NCI-H1048 (cell line): ENCODE data around the gene LPAR1.

Experiments used
- DNase-seq: peaks from one replicate; lab custom pipeline; 2025; lab: John Stamatoyannopoulos, UW

Gene LPAR1

DNA sequence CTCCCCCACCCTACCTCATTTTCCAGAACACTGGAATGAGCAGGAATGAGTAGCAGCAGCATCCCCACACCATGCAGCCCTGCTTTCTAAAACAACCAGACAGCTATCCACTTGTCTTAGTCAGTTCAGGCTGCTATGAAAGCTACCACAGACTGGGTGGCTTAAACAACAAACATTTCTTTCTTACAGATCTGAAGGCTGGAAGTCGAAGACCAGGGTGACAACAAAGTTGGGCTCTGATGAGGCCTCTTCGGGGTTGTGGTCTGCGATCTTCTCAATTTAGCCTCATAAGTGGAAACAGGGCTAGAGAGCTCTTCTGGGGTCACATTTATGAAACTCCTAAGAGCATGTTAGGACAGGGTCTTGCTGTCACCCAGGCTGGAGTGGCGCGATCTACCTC lies 38.9 kb downstream of the LPAR1 start:
- no peak for DNase-seq

DNA sequence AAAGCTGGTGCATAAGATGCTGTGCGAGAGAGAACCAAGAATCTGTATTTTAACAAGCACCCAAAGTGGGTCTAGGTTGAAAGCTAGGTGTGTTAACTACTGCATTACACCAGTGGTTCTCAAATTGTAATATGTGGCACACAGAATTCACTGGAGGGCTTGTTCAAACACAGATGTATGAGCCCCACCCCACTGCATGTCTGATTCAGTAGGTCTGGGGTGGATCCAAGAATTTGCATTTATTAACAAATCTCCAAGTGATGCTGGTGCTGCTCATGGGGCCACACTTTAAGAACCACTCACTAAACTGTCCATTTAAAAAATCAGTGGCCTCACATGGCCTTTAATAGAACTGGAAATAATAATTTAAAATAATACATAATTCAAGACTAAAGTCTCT lies 40.4 kb downstream of the LPAR1 start:
- no peak for DNase-seq

DNA sequence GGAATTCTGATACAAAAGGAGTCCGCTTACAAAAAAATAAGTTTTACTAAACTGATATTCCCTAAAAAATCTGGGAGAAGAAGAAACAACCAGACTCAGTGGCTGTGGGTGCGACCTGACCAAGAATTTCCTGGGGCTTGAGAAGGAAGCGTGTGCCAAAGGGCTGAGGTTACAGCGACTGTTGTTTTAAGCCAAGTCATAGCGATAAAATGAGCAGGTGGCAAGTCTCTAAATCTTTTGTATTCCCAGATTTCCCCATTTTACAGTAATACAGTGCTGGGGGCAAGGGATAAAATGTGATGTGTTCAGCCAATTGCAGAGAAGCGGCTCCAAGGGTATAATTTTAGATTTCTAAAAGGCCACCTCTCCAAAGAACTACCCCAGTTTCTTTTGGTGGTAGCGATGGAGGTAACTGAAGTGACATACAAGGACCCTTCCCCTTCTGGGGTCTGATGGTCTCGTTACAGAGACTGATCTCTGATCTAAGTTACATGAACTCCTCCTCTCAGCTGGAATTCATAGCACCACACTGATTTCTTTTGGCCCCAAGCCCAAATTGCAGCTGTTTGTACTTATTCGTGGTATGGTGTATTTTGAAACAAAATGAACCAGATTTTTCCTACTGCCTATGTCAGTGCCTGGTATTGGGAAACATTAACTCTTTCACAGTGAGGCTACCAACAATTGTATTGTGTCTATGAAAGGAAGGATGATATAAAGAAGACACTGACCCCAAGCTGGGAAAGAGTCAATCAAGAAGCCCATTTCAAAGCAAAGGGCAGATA lies 41.6 kb downstream of the LPAR1 start:
- no peak for DNase-seq

- no peak for DNase-seq
Observed at GRCh38 chr9:110995420-110996340, 42.6 kb downstream of the LPAR1 start.

- no peak for DNase-seq
Observed at GRCh38 chr9:110994771-110995241, 43.5 kb downstream of the LPAR1 start.

DNA sequence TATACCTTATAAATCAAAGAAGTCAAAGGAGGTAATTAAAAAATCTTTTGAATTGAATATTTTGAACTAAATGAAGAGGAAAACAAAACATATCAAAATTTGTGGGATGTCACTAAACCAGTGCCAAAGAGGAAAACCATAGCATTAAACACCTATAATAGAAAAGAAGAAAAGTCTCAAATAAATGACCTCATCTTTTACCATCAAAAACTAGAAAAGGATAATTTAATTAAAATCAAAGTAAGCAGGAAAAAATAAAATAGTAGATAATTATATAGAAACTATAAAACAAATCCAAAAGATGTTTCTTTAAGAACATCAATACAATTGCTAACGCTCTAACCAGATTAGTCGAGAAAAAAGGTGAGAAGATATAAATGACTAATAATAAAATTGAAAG lies 47.8 kb downstream of the LPAR1 start:
- no peak for DNase-seq

DNA sequence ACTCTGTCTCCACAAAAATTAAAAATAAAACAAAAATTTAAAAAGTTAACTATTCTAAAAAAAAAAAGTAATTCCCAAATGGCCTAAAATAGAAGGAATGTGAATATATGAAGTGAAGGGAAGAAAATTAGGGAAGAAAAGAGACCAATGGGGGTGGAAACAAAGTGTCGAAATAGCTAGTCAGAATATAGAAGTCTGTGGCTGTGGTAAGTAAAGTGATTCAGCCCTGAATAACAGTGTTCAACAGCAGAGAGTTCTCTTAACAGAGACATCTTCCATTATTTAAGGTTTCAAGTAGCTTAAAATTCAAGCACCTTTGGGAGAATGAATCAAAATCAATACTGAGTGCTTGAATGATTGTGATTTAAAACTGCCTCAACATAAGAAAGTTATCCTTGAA lies 51.7 kb downstream of the LPAR1 start:
- no peak for DNase-seq

DNA sequence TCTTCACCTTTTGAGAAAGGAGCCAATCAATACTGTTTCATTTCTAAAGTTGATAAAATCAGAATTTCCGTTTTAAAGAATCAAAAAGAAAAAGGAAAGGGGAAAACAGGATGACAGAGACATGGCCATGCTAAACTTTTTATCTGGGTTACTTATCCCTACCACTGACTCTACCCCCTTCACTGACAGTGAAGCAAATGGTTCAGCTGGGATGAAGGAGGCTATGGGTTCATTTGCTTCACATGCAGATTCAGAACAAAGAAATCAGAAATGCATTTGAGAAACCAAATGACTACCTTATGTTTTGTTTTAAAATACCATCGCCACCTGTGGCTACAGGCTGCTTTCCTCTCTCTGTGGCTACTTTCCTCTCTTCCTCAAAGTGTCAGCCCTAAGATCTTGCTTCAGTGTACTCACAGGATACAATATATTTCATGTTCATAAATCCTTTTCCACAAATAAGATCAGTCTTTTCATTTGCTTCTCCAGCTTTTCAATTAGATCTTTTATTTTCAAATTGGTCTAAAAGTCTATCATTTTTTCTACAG lies 53.3 kb downstream of the LPAR1 start:
- no peak for DNase-seq

DNA sequence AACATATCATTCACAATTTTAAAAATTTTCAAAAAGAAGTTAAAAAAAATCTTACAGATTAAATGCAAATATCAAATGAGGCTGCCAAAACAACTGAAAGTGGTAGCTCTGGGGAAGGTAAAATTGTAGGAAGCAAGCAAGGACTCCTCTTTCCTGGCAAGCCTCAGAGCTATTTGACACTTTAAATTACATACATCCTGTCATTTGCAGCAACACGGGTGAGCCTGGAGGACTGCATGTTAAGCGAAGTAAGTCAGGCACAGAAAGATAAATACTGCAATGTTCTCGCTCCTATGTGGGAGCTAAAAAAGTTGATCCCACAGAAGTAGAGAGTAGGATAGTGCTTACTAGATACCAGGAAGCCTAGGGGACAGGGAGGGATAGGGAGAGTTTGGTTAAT lies 58.0 kb downstream of the LPAR1 start:
- DNase-seq = no peak

- DNase-seq = no peak
Observed at GRCh38 chr9:110979636-110980035, 58.6 kb downstream of the LPAR1 start.

GRCh38 chr9:110978516-110978915 lies 59.8 kb downstream of the LPAR1 start:
- DNase-seq = no peak

DNA sequence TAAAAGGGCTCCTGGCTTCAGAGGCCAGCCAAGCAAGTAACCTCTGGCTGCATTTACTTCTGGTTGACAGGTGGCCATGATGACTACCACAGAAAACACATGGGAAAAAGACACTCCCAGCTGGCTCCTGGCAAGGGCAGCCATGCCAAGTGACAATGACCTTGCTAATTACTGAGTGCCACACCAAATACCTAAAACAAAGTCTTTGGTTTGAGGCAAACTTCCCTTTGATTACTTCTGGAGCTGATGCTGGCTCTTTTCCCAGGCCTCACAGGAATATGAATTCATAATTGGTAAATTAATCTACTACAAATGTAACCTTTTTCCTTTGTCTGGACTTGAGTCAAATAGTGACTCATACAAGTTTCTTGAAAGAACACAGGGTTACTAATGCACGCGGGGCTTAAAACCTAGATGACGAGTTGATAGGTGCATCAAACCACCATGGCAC lies 61.0 kb downstream of the LPAR1 start:
- DNase-seq = no peak

DNA sequence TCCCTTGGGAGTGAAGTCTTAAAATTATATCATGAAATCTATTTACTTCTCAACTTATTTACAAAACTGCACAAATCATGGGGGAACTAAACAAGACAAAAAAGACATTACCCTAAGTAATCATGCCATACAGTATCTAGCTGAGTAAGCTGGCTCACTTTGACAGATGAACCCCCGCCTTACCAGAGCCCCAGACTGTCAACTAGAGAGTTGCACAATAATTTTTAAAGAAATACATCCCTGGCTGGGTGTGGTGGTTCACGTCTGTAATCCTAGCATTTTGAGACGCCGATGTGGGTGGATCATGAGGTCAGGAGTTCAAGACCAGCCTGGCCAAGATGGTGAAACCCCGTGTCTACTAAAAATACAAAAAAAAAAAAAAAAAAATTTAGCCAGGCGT lies 62.3 kb downstream of the LPAR1 start:
- DNase-seq = no peak

- no peak for DNase-seq
Observed at GRCh38 chr9:110975278-110975677, 63.0 kb downstream of the LPAR1 start.

DNA sequence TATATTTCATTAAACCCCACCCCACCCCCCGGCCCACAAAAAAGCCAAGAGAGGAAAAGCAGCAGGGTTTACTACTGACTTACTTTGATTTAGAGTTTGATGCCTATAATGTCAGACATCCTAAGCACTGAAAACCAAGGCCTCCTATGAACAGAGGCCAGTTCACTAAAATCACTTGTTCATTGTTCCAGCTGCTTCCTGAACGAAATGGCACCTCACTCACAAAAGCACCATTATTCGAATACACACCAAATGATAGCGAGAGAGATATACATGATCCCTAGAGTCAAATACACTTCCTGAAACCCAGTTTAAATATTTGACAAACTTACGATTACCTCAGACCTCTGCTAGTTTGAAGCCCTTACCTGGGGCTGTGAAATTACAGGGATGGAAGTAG lies 66.6 kb downstream of the LPAR1 start:
- DNase-seq = no peak

DNA sequence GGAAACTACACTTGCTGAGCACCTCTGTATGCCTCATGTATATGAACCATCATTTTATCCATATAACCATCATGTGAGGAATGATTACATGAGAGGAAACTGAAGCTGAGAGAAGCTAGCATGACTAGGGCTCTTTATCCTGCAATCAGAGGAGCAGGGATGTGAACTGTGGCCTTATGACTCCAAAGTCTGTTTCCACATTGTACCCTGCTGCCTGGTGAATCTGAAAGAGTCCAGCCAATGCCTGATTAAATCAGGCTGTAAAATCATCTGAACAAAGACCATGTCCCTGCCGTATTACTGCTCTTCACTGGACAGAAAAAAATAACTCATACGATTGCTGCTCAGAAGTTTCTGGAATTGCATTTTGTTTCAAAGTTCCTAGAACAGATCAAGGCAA lies 67.0 kb downstream of the LPAR1 start:
- no peak for DNase-seq

DNA sequence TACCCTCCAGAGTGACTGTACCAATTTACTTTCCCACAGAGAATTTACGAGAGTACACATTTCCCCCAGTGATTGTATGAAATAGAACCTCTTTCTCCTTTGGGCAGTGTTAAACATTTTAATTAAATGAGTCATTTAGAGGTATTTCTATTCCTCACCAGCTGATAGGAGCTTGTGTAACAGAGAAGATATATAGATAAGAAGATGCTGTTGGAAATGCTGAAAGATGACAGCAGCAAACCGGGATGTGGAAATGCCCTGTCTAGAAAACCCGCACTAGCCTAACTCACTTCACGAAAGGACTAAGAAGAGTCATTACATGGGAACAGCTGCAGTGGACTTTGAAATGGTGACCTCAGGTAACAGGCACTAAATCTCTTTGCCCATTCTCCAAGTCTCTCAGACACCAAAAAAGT lies 68.3 kb downstream of the LPAR1 start:
- no peak for DNase-seq

GRCh38 chr9:110968096-110968495 lies 70.2 kb downstream of the LPAR1 start:
- DNase-seq = no peak

GRCh38 chr9:110967196-110967595 lies 71.1 kb downstream of the LPAR1 start:
- DNase-seq = no peak

GRCh38 chr9:110960288-110960687 lies 78.0 kb downstream of the LPAR1 start:
- DNase-seq = no peak

DNA sequence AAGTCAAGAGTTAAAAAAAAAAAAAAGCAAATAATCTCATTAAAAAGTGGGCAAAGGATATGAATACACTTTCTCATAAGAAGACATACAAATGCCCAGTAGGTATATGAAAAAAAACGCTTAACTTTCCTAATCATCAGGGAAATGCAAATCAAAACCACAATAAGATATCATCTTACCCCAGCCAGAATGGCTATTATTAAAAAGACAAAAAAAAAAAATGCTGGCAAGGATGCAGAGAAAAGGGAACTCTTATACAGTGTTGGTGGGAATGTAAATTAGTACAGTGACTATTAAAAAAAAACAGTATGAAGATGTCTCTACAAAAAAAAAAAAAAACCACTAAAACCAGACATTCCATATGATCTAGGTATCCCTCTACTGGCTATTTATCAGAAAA lies 79.4 kb downstream of the LPAR1 start:
- DNase-seq = no peak

GRCh38 chr9:110954822-110955291 lies 83.4 kb downstream of the LPAR1 start:
- DNase-seq = no peak

DNA sequence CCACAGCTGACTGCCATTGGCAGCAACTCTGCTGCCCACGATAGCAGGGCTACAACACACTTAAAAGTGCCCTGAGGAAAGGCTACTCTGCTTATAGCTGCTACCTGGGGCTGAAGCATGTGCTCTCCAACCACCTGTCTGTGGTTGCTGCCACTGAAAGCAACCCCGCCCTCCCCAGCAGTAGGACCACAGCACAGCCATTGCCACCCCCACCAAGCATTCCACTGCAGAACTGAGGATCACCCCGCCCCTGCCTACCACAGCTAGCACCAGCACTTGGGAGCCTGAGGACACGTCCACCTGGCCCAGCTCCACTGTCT lies 85.8 kb downstream of the LPAR1 start:
- DNase-seq = no peak
